NCI-H345 treated with DMSO at 0.1 percent for 48 hours (cell line): ENCODE measurements around the gene TSPOAP1.

Experiments used
- DNase-seq: peaks from one replicate; lab custom pipeline; 2025; ENCODE audit not compliant: unreplicated experiment; lab: John Stamatoyannopoulos, UW

Gene TSPOAP1, protein sequence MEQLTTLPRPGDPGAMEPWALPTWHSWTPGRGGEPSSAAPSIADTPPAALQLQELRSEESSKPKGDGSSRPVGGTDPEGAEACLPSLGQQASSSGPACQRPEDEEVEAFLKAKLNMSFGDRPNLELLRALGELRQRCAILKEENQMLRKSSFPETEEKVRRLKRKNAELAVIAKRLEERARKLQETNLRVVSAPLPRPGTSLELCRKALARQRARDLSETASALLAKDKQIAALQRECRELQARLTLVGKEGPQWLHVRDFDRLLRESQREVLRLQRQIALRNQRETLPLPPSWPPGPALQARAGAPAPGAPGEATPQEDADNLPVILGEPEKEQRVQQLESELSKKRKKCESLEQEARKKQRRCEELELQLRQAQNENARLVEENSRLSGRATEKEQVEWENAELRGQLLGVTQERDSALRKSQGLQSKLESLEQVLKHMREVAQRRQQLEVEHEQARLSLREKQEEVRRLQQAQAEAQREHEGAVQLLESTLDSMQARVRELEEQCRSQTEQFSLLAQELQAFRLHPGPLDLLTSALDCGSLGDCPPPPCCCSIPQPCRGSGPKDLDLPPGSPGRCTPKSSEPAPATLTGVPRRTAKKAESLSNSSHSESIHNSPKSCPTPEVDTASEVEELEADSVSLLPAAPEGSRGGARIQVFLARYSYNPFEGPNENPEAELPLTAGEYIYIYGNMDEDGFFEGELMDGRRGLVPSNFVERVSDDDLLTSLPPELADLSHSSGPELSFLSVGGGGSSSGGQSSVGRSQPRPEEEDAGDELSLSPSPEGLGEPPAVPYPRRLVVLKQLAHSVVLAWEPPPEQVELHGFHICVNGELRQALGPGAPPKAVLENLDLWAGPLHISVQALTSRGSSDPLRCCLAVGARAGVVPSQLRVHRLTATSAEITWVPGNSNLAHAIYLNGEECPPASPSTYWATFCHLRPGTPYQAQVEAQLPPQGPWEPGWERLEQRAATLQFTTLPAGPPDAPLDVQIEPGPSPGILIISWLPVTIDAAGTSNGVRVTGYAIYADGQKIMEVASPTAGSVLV (N-terminal part only)

DNA sequence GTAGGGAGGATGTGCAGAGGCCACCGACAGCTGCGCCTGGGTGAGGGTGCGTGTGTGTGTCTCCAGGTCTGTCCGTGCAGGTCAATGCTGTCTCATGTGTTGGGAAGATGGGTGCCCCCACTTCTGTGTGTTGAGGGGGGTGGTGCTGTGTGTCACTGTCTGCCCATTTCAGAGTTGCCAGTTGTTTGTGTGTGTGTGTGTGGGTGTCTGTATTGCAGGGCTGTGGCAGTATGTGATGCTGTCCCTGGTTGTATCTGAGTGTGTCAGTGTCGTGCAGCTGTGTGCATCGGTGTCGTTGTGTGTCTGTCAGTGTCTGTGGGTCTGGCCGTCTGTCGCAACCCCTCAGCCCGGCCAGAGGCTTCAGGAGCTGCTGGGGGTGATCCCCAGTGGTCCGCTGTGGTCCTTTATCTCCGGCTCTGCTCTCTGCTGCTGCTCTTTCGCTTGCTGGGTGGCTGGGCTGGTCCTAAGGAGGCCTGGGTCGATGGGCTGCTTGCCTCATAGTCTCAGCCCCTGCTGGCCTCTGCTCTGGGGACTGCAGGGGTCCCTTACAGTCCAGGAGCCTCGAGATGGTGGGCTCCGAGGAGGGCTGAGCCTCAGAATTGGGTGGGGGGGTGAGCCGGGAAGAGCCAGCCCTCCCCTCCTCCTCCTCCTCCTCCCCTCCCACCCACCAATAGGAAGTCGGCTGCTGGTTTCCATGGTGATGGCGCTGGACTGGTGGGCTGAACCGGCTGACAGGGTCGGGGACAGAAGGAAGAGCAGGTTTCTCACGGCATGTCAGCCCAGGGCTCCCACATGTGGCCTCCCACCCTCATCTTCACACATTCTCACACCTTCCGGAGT, at the start of gene TSPOAP1:
Gene TSPOAP1, minus strand, starts transcription at position 601 of the 840 bp plus-strand sequence. CDS start 875 bp downstream, outside the sequence.
- DNase-seq: no peak

DNA sequence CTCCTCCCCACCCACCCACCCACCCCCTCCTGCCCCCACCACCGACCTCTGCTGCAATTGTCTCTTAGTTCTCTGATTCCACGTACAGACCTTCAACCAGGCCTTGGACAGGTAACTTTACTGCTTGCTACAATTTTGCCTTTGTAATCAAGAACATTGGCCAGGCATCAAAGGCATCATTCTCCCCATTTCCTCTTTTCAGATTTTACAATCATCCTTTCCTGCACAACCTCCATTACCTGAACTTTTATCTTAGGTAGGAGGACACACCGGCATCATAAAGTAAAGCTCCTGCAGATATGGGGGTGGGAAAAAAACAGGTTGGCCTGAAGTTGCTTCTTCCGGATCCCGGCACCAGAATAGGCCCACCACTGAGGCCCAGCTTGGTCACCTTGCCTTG, 49.1 kb upstream of the TSPOAP1 start:
- no peak for DNase-seq

DNA sequence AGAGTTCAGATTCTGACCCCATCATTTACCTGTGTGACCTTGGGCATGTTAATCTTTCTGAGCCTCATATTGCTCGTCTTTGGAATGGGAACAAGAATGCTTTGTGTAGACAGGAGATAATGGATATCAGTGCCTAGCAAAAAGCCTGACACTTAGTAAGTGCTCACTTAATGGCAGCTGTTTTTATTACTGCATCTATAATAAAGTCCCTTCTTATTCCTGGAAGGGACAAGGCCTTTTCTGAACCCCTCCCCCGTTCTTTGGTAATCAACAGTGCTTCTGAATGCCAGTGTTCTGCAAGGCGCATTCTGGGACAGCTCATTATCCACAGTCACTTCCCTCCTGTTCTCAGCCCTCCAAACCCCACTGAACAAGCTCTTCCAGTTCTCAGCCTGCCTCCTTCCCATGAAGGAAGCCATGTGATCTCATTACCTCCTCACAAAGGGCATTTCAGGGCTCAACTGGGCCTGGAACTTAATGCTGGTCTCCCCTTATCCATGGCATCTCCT, 48.6 kb upstream of the TSPOAP1 start:
- no peak for DNase-seq

DNA sequence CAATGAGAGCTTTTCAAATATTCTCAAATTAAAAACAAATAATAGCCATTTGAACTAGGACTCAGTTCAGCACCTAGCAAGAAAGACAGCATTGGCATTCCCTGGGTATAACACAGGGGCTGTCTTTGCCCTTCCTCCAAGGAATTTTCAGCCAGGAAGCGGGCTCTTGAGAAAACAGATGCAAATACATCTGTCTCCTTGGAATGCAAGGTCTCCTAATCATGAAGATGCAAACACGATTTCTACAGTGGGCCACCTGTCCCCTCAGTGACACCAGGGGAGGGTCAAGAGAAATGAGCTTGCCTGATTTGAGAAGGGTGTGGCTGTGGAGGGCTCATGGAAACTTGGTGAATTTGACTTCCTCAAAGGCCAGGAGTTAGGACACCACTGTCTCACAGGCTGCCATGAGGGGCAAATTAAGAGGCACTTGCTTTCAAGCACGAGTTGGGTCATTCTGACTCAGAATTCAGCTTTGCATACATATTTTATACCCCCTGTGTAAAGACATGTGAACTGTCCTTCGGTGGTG, 47.9 kb upstream of the TSPOAP1 start:
- DNase-seq: no peak

DNA sequence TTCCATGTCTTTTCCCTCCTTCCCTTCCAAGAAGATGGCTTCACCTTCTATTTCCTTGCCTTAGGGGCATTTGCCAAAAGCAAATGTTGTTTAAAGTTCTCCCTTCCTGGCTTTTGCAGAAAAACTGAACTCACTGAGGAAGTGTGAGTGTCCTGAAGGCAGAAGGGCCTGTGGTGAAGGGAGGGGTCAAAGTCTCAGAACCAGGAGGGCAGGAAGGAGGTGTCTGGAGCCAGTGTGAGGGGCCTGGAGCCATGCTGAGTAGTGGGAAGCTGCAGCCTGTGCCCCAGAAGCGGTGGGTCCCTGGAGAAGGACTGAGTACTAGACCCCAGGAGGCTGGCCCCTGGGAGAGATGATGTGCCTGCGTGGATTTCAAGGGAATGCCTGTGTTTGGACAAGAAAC, 47.2 kb upstream of the TSPOAP1 start:
- no peak for DNase-seq

DNA sequence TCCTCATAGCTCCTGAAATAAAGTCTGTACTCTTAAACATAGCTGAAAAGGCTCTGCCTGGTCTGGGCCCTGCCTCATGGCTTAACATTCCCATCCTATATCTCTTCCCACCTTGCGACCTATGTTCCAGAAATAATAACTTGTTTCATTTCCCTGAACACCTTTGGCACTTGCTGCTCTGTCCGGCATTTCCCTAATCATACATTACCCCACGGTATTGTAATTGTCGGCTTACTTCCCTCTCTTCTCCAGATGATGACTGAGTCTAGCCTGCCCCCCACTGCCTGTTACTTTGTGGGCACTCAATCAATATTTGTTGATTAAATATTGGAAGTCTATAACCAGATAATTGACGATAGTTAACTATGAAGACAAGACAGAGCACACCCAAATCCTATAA, 46.7 kb upstream of the TSPOAP1 start:
- DNase-seq: no peak

DNA sequence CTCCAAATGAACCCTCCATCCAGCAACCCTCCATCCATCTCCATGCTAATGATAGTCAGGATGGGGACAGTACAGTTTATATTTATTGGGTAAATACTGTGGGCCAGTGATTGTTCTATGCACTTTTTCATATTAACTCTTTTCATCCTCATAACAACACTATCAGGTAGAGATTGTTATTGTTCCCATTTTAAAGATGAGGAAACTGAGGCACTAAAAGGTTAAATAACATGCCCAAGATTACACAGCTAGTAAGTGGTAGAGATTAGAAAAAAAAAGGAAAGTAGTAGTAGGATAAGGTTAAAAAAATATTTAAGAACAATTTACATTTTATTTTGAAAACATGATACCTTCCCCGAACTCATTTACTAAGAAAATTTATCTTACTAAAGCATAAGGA, 45.3 kb upstream of the TSPOAP1 start:
- DNase-seq: no peak

DNA sequence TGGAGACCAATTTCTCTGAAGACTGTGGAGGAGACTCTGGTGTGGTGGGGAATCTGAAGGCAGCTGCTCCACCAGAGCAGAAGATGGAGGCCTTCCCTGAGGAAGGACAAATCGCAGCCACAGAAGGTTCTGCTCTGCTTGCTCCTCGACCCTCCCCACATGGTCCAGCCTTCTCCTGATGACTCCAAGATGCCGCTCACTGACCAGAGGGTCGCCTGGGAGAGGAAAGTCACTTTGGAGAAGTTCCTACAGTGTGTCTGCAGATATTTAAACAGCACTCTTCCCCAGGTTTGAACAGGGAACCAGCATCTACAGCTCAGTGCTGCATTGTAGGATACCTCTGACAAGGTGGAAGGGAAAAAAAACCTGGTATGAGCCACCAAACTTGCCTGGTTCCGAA, 44.4 kb upstream of the TSPOAP1 start:
- DNase-seq: no peak

DNA sequence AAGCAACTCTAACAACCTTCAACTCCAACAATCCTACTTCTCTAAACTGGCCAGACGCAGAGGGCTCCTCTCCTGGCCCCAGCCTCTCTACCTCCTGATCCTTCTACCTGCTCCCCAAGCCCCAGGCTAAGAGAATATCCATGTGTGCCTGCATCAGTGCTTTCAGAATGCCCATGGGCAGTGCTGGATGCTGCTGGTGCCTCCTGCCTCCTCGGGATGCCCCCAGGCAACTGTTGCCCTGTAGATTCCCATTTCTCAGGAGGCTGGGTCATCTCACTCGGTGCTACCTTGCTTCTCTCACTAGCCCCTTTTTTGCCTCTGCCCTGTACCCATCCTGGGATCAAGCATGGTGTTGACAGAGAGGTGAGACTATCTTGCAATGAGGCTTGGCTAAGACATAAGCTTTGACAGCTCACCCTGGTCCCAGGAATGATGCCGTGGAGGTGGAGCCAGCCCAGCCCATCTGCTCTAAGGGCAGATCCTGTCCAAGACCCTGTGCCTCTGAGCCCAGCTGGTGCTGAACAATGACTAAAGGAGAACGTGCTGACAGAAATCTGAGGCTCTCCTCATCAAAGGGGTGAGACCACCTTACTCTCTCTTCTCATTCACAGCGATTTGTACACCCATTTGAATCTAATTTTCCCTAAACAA, 42.8 kb upstream of the TSPOAP1 start:
- DNase-seq: no peak

DNA sequence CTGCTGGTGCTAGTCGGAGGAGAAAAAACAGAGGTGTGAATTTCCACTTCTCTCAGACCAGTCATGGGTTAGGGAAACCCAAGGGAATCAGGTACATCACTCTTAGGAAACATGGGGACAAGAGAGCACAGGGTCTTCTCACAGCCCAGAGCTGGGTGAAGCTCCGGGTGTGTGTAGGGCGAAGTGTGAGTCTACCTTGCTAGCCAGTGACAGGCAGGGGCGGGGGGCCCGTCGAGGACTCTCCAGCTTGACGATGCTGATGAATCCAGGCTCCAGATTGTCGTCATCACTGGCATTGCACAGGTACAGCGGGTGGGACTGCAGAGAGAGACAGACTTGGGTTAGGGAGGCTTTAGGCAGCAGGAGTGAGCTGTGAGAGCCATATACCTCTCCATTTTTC, 42.1 kb upstream of the TSPOAP1 start:
- DNase-seq: no peak

DNA sequence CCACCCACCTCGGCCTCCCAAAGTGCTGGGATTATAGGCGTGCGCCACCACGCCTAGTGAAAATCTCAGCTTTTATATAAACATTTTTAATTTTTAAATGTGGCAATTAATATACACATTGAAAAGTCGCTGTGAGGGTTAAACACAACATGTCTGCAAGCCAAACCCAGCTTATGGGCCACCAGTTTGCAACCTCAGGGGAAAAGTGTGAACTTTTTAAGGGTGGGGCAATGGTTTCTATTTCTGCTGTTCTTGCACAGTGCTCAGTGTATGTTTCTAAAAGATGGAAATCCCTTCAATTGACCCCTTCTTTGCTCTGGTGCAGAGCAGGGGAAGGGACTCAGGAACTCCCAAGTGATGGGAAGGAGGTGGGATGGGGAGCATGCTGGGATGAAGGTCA, 41.7 kb upstream of the TSPOAP1 start:
- no peak for DNase-seq

DNA sequence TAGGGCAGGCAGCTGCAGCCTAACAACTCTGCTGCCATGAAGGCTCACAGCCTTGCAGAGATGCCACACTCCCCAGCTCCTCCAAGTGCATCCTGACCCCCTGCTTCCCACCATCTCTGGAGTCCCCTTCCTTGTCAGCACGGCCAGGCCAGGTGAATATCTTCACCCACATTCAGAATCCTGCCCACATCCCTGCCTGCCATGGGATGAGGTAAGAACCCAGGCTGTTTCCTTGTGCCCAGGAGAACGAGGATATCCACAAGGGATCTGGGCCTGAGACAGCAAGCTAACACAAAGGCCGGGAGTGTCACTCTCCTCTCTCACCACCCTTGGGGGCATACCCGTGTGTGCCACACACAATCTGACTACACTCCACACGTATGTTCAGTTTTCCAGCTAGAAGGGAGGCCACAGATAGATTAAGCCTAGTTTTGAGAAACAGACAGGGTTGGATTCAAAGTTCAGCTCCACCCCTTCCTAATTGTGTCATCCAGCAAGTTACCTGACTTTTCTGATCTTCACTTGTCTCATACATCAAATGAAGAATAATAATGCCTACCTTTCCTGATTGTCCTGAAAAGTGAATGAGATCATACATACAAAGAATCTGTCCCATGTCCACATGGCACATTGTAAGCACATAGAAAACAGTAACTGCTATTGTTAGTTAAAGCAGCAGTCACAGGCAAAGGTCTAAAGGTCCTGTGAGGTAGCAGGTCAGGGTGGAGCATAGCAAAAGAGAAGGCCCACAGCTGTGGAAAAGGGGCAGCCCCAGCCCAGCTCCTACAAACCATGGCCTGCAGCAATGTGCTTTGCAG, 40.8 kb upstream of the TSPOAP1 start:
- no peak for DNase-seq

DNA sequence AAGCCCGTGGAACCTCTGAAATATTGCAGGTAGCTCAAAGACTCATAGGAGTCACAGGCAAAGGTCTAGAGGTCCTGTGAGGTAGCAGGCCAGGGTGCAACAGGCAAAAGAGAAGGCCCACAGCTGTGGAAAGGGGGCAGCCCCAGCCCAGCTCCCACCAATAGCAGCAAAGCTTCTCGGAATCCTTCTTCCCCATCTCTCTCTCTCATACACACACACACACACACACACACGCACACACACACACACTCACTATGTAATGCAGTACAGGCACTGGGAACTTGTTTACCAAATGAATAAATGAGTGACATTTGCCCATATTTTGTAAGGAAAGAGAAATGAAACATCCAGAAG, 40.2 kb upstream of the TSPOAP1 start:
- DNase-seq: no peak

DNA sequence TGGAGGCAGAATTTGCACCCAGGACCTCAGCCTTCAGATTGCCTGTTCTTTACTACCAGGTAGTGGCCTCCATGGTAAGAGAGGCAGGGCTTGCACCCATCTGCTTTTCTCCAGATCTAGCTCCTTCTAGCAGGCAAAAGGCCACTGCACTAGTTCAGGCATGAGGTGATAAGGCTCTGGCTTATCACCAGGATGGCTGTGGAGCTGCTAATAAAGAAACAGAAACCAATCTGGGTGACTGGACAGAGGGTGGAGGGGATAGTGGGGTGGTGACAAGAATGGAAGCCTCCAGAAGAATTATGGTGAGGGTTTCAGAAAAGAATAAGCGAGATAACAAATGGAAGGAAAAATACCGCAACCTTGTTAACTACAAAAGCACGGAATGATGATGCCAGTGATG, 38.9 kb upstream of the TSPOAP1 start:
- DNase-seq: no peak

DNA sequence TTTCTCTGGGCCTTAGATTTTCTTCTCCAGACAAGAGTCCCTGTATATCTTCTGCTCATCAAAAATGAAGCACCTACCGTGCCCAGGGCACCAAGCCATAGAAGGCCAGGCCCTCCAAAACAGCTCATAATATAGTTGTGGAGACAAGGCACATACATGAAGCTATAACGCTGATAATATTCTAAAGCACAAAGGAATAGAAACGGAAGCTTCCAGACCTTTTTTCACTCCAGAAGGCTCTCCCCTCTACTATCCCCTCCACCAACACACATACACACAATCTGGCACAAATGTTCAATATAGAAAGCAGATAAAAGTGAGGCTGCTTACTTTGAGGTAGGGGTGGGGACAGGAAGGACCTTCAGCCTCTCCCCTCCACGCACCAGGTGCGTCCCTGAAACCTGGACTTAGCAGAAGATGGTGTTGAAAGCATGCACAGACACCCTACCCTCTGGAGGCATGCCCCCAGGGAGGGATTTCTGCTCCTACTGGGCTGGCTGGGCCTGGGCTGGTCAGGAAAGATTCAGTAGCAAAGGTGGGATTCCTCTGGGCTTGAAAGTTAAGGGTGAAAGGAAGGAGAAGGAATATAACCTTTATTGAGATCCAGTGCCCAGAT, 37.5 kb upstream of the TSPOAP1 start:
- DNase-seq: no peak

DNA sequence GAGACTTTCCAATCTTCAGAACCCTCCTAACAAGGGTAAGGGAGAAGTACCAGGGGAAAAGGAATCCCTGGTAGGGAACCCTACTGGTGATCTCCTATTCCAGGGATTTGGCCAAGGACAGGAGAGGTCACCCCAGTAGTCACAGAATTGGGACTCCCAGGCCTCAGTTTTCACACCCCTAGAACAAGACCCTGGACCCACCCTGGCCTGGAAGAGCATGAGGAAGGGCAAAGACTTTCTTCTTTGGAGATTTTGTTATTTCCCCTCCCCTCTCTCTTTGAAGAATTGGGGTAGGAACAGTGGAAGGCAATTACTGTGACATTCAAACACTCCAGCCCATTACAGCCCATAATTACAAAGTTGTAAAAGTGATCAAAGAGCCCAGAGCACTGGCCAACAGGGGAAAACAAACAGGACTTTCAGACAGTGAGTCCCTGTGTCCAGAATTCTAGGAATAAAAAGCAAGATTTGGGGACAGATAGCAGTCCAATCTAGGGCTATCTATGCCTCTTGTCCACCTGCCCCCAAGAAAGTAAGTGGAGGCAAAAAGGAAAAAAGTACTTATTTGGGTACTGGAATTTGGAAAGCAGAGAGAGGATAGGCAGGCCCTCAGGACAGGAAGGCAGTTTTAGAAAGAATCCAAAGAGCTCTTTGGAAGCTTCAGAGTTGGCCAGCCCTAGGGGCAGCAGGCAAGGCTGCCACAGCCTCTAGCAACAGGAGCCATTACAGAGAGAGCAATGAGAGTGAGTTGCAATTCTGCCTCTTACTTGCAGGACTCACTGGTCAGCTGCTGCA, 36.8 kb upstream of the TSPOAP1 start:
- DNase-seq: no peak

DNA sequence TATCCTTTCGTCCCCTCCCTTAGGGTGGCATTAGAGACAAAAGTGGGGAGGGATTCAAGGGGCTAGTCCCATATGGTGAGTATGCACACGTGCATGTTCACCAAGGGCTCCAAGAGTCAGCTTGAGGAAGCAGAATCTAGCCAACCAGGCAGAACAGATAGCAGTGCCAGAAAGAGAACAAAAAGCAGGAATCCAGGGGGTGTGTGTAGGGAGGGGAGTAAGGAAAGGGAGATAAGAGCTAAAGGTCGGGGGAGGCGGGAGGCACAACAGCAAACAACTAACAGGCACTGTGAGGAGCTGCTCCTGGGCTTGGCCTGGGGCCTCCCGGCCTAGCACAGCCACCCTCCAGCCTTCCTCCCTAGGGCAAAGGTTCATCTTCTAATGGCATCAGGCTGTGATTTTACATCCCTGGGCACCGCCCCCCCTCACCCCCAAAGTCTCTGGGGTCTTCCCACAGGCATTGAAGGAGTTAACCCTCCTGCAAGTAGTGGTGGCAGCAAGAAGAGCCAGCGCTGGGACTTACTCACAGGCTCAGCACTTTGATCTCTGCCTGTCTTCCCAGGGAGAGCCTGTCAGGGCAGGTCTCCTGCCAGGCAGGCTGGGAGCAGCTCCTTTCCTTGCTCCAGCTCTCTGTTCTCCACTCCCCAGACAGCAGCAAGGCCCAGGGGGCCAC, 35.8 kb upstream of the TSPOAP1 start:
- DNase-seq: no peak
